ENCODE data around the gene HS6ST1.

GRCh38 chr2:128327180-128327964 lies 8.7 kb upstream of the HS6ST1 start:
- no peak for TF ChIP-seq POLR2A (IDR thresholded peaks at IDR 0.05; ENCODE audit: low read depth, low read length)
- TF ChIP-seq, protein P1, sequence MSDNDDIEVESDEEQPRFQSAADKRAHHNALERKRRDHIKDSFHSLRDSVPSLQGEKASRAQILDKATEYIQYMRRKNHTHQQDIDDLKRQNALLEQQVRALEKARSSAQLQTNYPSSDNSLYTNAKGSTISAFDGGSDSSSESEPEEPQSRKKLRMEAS (IDR thresholded peaks at IDR 0.05; ENCODE audit: insufficient read depth, insufficient read length) = no peak
- no peak for TF ChIP-seq CTCF (IDR thresholded peaks at IDR 0.05; ENCODE audit: extremely low read depth in 1 of 2, insufficient read depth in 1 of 2, low read depth in 1 of 2, low read length in 2 of 2)
- TF ChIP-seq POLR2AphosphoS5 (IDR thresholded peaks at IDR 0.05; ENCODE audit: insufficient read depth, low read depth, low read length) = no peak
- no peak for TF ChIP-seq EZH2 (IDR thresholded peaks at IDR 0.05; ENCODE audit: borderline replicate concordance, low read depth, low read length, severe bottlenecking)
- no peak for TF ChIP-seq GATA2 (IDR thresholded peaks at IDR 0.05; ENCODE audit: insufficient read depth, insufficient read length, low read depth, low read length)
- no peak for TF ChIP-seq MYC (IDR thresholded peaks at IDR 0.05; ENCODE audit: low read depth, low read length)
- TF ChIP-seq JUN (IDR thresholded peaks at IDR 0.05; ENCODE audit: borderline replicate concordance, insufficient read depth, insufficient read length, low read depth) = no peak
